NCI-H2107 (cell line): ENCODE measurements around the gene WNT5B.
A peak's percentile ranks its signal among the peaks of the same experiment; 100 is the strongest.

Experiments
- DNase-seq: peaks from one replicate; lab custom pipeline; 2025; lab: John Stamatoyannopoulos, UW

Gene WNT5B

GRCh38 chr12:1628666-1629337 is at the start of gene WNT5B:
Gene WNT5B, plus strand, starts transcription at chr12:1629231. Its CDS starts 2,124 bp downstream, at chr12:1631355.
- DNase-seq: no peak

GRCh38 chr12:1579651-1580435 is 49.2 kb upstream of the WNT5B start:
- DNase-seq: no peak

GRCh38 chr12:1580526-1580925 is 48.5 kb upstream of the WNT5B start:
- DNase-seq: no peak

GRCh38 chr12:1581973-1582708 is 46.9 kb upstream of the WNT5B start:
- DNase-seq: no peak

GRCh38 chr12:1582709-1583050 is 46.4 kb upstream of the WNT5B start:
- no peak for DNase-seq

- DNase-seq: peak; percentile 84
Measured at GRCh38 chr12:1583421-1584078, 45.5 kb upstream of the WNT5B start.

- DNase-seq: no peak
Measured at GRCh38 chr12:1584326-1584725, 44.7 kb upstream of the WNT5B start.

- no peak for DNase-seq
Measured at GRCh38 chr12:1587927-1588574, 41.0 kb upstream of the WNT5B start.

GRCh38 chr12:1588575-1588947 is 40.5 kb upstream of the WNT5B start:
- DNase-seq: no peak

- DNase-seq: no peak
Measured at GRCh38 chr12:1590221-1590979, 38.6 kb upstream of the WNT5B start.

- DNase-seq: no peak
Measured at GRCh38 chr12:1591034-1591433, 38.0 kb upstream of the WNT5B start.

- no peak for DNase-seq
Measured at GRCh38 chr12:1591543-1591942, 37.5 kb upstream of the WNT5B start.

- no peak for DNase-seq
Measured at GRCh38 chr12:1592444-1593173, 36.4 kb upstream of the WNT5B start.

GRCh38 chr12:1593174-1594005 is 35.6 kb upstream of the WNT5B start:
- no peak for DNase-seq

- DNase-seq: no peak
Measured at GRCh38 chr12:1594006-1594260, 35.1 kb upstream of the WNT5B start.

- DNase-seq: peak; percentile 84
Measured at GRCh38 chr12:1594261-1595025, 34.6 kb upstream of the WNT5B start, which contains the start of gene FBXL14. Gene FBXL14, minus strand, starts transcription at chr12:1594581. Its CDS starts 515 bp downstream, at chr12:1594066.

- DNase-seq: no peak
Measured at GRCh38 chr12:1595026-1595561, 33.9 kb upstream of the WNT5B start.

GRCh38 chr12:1595690-1596347 is 33.2 kb upstream of the WNT5B start:
- DNase-seq: no peak
